H54 (cell line): ENCODE results near the gene EFNA5.

Experiments
- DNase-seq: peaks from one replicate; pipeline ENCODE4 v3.0.0; 2011; ENCODE audit warnings: low spot score, mixed read lengths; ENCODE audit not compliant: insufficient read length
- FAIRE-seq: peaks from 3 replicates; lab custom pipeline; 2011; peaks lifted over from hg19 to GRCh38; lab: Jason Lieb, UNC
- POLR2A ChIP-seq: IDR thresholded peaks from 2 replicates; pipeline ENCODE4 v1.6.1; 2011; ENCODE audit warnings: low read depth, mild to moderate bottlenecking, low read length

The EFNA5 gene

GRCh38 chr5:107402434-107403227, 268.1 kb downstream of the EFNA5 start:
- FAIRE-seq (peak; percentile 20), DNase-seq (no peak)
- TF ChIP-seq POLR2A: no peak

- no peak for TF ChIP-seq POLR2A
- FAIRE-seq (no peak), DNase-seq (no peak)
Observed at GRCh38 chr5:107401470-107402122, 269.1 kb downstream of the EFNA5 start.

- FAIRE-seq (no peak), DNase-seq (no peak)
- TF ChIP-seq POLR2A: no peak
Observed at GRCh38 chr5:107400328-107400727, 270.4 kb downstream of the EFNA5 start.

GRCh38 chr5:107398703-107399102, 272.0 kb downstream of the EFNA5 start:
- FAIRE-seq (no peak), DNase-seq (no peak)
- no peak for TF ChIP-seq POLR2A

GRCh38 chr5:107396351-107396690, 274.4 kb downstream of the EFNA5 start:
- DNase-seq (no peak), FAIRE-seq (no peak)
- TF ChIP-seq POLR2A: no peak

- TF ChIP-seq POLR2A: no peak
- no peak for DNase-seq
- FAIRE-seq: no peak
Observed at GRCh38 chr5:107395632-107396350, 274.9 kb downstream of the EFNA5 start.

GRCh38 chr5:107393851-107394250, 276.9 kb downstream of the EFNA5 start:
- TF ChIP-seq POLR2A: no peak
- FAIRE-seq: no peak

GRCh38 chr5:107391787-107392186, 278.9 kb downstream of the EFNA5 start:
- no peak for DNase-seq
- no peak for TF ChIP-seq POLR2A
- FAIRE-seq: no peak

More at GRCh38 chr5:107393851-107394250, 276.9 kb downstream of the EFNA5 start:
- no peak for DNase-seq

- no peak for TF ChIP-seq POLR2A
- DNase-seq (no peak), FAIRE-seq (peak; percentile 52)
Observed at GRCh38 chr5:107389775-107390148, 281.0 kb downstream of the EFNA5 start.

- DNase-seq: no peak
- TF ChIP-seq POLR2A: no peak
- peak; percentile 96 for FAIRE-seq
Observed at GRCh38 chr5:107389130-107389774, 281.5 kb downstream of the EFNA5 start.

- no peak for DNase-seq
- FAIRE-seq: peak; percentile 61
- TF ChIP-seq POLR2A: no peak
Observed at GRCh38 chr5:107388141-107388861, 282.4 kb downstream of the EFNA5 start.

GRCh38 chr5:107387526-107388140, 283.1 kb downstream of the EFNA5 start:
- FAIRE-seq (no peak), DNase-seq (no peak)
- no peak for TF ChIP-seq POLR2A

GRCh38 chr5:107385708-107386107, 285.0 kb downstream of the EFNA5 start:
- FAIRE-seq (no peak), DNase-seq (no peak)

GRCh38 chr5:107384256-107384655, 286.5 kb downstream of the EFNA5 start:
- no peak for TF ChIP-seq POLR2A
- FAIRE-seq (no peak), DNase-seq (no peak)

More at GRCh38 chr5:107385708-107386107, 285.0 kb downstream of the EFNA5 start:
- no peak for TF ChIP-seq POLR2A
